Panc1 (cell line): ENCODE data around the gene TRAM2.

Source experiments
- CTCF ChIP-seq: fragments of 450-650 bp; IDR thresholded peaks from 2 replicates; pipeline ENCODE4 v1.5.1; 2017; ENCODE audit warnings: mild to moderate bottlenecking
- POLR2AphosphoS5 ChIP-seq: IDR thresholded peaks from 2 replicates; pipeline ENCODE4 v1.6.1; 2012; ENCODE audit warnings: mild to moderate bottlenecking, low read depth, low read length, moderate library complexity
- REST ChIP-seq, 2 experiments: IDR thresholded peaks; 2 replicates each; pipeline ENCODE4 v1.6.1; 2011 to 2012; ENCODE audit warnings: low read depth in 2 of 2, control low read depth in 1 of 2, low read length in 1 of 2, mild to moderate bottlenecking in 1 of 2, moderate library complexity in 1 of 2; ENCODE audit not compliant: insufficient read depth in 1 of 2
- TCF7L2 ChIP-seq: IDR thresholded peaks from 2 replicates; pipeline ENCODE4 v1.6.1; 2011; ENCODE audit warnings: mild to moderate bottlenecking, low read depth, low read length, inconsistent platforms

DNA sequence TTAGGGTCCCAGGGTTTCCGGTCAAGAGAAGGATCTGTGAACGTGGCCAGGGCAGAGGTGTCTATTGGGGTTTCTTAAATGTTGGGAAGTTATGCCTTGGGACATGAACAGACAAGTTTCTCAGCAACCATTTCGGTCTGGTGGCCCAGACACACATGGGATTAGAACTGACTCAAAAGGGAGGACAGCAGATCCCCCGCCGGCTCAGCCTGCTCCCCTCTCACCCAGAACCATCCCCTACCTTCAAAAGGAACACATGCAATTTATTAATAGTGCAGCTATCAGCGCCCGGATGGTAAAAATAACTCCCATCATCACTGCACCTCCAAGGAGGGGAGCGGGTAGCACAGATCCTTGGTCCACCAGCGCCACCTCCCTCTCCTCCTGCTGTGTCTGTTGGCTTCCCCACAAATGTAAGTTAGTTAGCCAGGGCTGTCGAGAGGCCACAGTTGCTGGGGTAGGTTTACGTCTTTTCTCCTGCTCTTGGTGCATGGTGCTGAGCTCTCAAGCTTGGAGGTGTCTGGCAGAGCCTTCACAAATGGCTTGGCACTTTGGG is 77.1 kb downstream of the TRAM2 start:
- TF ChIP-seq REST (IDR thresholded peaks at IDR 0.05; ENCODE audit: insufficient read depth in 1 of 2, low read depth in 2 of 2, low read length in 1 of 2) (no peak), CTCF (no peak), POLR2AphosphoS5 (no peak), TCF7L2 (no peak)
